ENCODE data around the gene PDZD2. TPM values are rescaled to one million over a fixed set of nuclear protein-coding genes. Genes with fewer than 3 reads are reported as not detected.
"Not testable (repeated sequence)": the region's sequence is repeated elsewhere in the genome, so short reads cannot be mapped to it uniquely, and the experiment has no call there.

The PDZD2 gene
- total RNA-seq, 1 donor from 2014 or later, result 23.3 TPM

GRCh38 chr5:32031089-32031488 is 392.2 kb downstream of the PDZD2 start:
- Mint-ChIP-seq H3K27me3 (ENCODE audit: unreplicated experiment) (peaks cover 9% of the 10 kb centered on the region), H3K27ac (ENCODE audit: unreplicated experiment) (peak overlapping the region; percentile 80), H3K4me3 (ENCODE audit: unreplicated experiment) (peak overlapping the region; percentile 42), H3K9me3 (ENCODE audit: unreplicated experiment) (peaks cover 4% of the 10 kb centered on the region), H3K36me3 (ENCODE audit: unreplicated experiment) (peaks cover 4% of the 10 kb centered on the region), H3K4me1 (ENCODE audit: low read depth, unreplicated experiment) (peaks cover 28% of the 10 kb centered on the region)
- DNase-seq, result no peak
- TF ChIP-seq CTCF (IDR thresholded peaks at IDR 0.05; ENCODE audit: partially characterized antibody, unreplicated experiment), result no peak

GRCh38 chr5:32038523-32038922 is 399.6 kb downstream of the PDZD2 start:
- no peak for DNase-seq
- Mint-ChIP-seq H3K9me3 (ENCODE audit: unreplicated experiment) (peaks cover 5% of the 10 kb centered on the region), H3K36me3 (ENCODE audit: unreplicated experiment) (peaks cover 23% of the 10 kb centered on the region), H3K27me3 (ENCODE audit: unreplicated experiment) (peaks cover 3% of the 10 kb centered on the region), H3K27ac (ENCODE audit: unreplicated experiment) (no peak overlapping the region), H3K4me3 (ENCODE audit: unreplicated experiment) (no peak overlapping the region), H3K4me1 (ENCODE audit: low read depth, unreplicated experiment) (peaks cover 1% of the 10 kb centered on the region)
- TF ChIP-seq CTCF (IDR thresholded peaks at IDR 0.05; ENCODE audit: partially characterized antibody, unreplicated experiment), result no peak

- H3K36me3 Mint-ChIP-seq (ENCODE audit: unreplicated experiment), result peaks cover 23% of the 10 kb centered on the region
- not testable (repeated sequence) for H3K4me3 Mint-ChIP-seq (ENCODE audit: unreplicated experiment); H3K27me3 Mint-ChIP-seq (ENCODE audit: unreplicated experiment); H3K4me1 Mint-ChIP-seq (ENCODE audit: low read depth, unreplicated experiment); H3K9me3 Mint-ChIP-seq (ENCODE audit: unreplicated experiment); DNase-seq; H3K27ac Mint-ChIP-seq (ENCODE audit: unreplicated experiment)
Observed at GRCh38 chr5:32039133-32039532, 400.2 kb downstream of the PDZD2 start.

- not testable (repeated sequence) for H3K27ac Mint-ChIP-seq (ENCODE audit: unreplicated experiment); H3K4me3 Mint-ChIP-seq (ENCODE audit: unreplicated experiment); DNase-seq; H3K4me1 Mint-ChIP-seq (ENCODE audit: low read depth, unreplicated experiment); H3K9me3 Mint-ChIP-seq (ENCODE audit: unreplicated experiment); H3K27me3 Mint-ChIP-seq (ENCODE audit: unreplicated experiment)
- peaks cover 23% of the 10 kb centered on the region for H3K36me3 Mint-ChIP-seq (ENCODE audit: unreplicated experiment)
Observed at GRCh38 chr5:32039601-32040000, 400.7 kb downstream of the PDZD2 start.

GRCh38 chr5:32040181-32040695 is 401.3 kb downstream of the PDZD2 start:
- H3K36me3 Mint-ChIP-seq (ENCODE audit: unreplicated experiment), result peaks cover 23% of the 10 kb centered on the region

GRCh38 chr5:32042551-32042961 is 403.6 kb downstream of the PDZD2 start:
- H3K9me3 Mint-ChIP-seq (ENCODE audit: unreplicated experiment), result peaks cover 7% of the 10 kb centered on the region
- H3K27me3 Mint-ChIP-seq (ENCODE audit: unreplicated experiment), result peaks cover 2% of the 10 kb centered on the region
- no peak for DNase-seq
- H3K36me3 Mint-ChIP-seq (ENCODE audit: unreplicated experiment), result peaks cover 15% of the 10 kb centered on the region
- H3K4me3 Mint-ChIP-seq (ENCODE audit: unreplicated experiment), result no peak overlapping the region
- H3K4me1 Mint-ChIP-seq (ENCODE audit: low read depth, unreplicated experiment), result peaks cover 1% of the 10 kb centered on the region
- H3K27ac Mint-ChIP-seq (ENCODE audit: unreplicated experiment), result no peak overlapping the region
- TF ChIP-seq CTCF (IDR thresholded peaks at IDR 0.05; ENCODE audit: partially characterized antibody, unreplicated experiment), result no peak

More at GRCh38 chr5:32040181-32040695, 401.3 kb downstream of the PDZD2 start:
- not testable (repeated sequence) for DNase-seq; H3K9me3 Mint-ChIP-seq (ENCODE audit: unreplicated experiment); H3K27ac Mint-ChIP-seq (ENCODE audit: unreplicated experiment); H3K4me3 Mint-ChIP-seq (ENCODE audit: unreplicated experiment); H3K27me3 Mint-ChIP-seq (ENCODE audit: unreplicated experiment); H3K4me1 Mint-ChIP-seq (ENCODE audit: low read depth, unreplicated experiment)

All from glutamatergic neuron (in vitro differentiated cells).